GM21717 (cell line): ENCODE data around the gene DRICH1.
"Not testable (repeated sequence)": the region's sequence is repeated elsewhere in the genome, so short reads cannot be mapped to it uniquely, and the experiment has no call there.

Experiments used
- ATAC-seq: cut with Tn5 transposase; IDR thresholded peaks from one replicate; pipeline ENCODE4 v1.9.1; 2021; ENCODE audit warnings: mild to moderate bottlenecking, moderate library complexity; ENCODE audit not compliant: unreplicated experiment

The DRICH1 gene

GRCh38 chr22:23570681-23571080 lies 61.4 kb downstream of the DRICH1 start:
- no peak for ATAC-seq

GRCh38 chr22:23569716-23570115 lies 62.4 kb downstream of the DRICH1 start:
- no peak for ATAC-seq

- ATAC-seq, result no peak
Measured at GRCh38 chr22:23569291-23569690, 62.8 kb downstream of the DRICH1 start.

GRCh38 chr22:23566705-23567475 lies 65.2 kb downstream of the DRICH1 start:
- no peak for ATAC-seq

- ATAC-seq, result no peak
Measured at GRCh38 chr22:23565915-23566704, 66.0 kb downstream of the DRICH1 start.

GRCh38 chr22:23565305-23565914 lies 66.7 kb downstream of the DRICH1 start:
- no peak for ATAC-seq

GRCh38 chr22:23564276-23564675 lies 67.8 kb downstream of the DRICH1 start:
- no peak for ATAC-seq

- ATAC-seq, result no peak
Measured at GRCh38 chr22:23563111-23563510, 69.0 kb downstream of the DRICH1 start.

GRCh38 chr22:23562186-23562585 lies 69.9 kb downstream of the DRICH1 start:
- ATAC-seq, result no peak

- not testable (repeated sequence) for ATAC-seq
Measured at GRCh38 chr22:23561025-23561510, 71.1 kb downstream of the DRICH1 start.

- ATAC-seq, result not testable (repeated sequence)
Measured at GRCh38 chr22:23560215-23560614, 71.9 kb downstream of the DRICH1 start.
